IMR-90 (cell line): ENCODE measurements around the gene PLEKHG4. TPM values are rescaled to one million over a fixed set of nuclear protein-coding genes. Genes with fewer than 3 reads are reported as not detected.

ENCODE experiments used
- ATAC-seq: fragments of 200-7000 bp; cut with Tn5 transposase; 2 replicates; pipeline ENCODE4 v1.9.1; 2020; ENCODE audit warnings: low read depth, mild to moderate bottlenecking, moderate library complexity
- BruUV-seq: library from RNA; stranded (reverse); fragments of 400-500 nt; replicated peaks from 2 replicates; lab custom pipeline; 2021; lab: Mats Ljungman, UMichigan
- CTCF ChIA-PET: fragments of 300-600 bp; formaldehyde crosslinking; extraction: SDS; loops from one replicate; lab custom pipeline; 2021; ENCODE audit warnings: antibody characterized with exemption; lab: Yijun Ruan, JAX
- POLR2A ChIA-PET: fragments of 300-600 bp; sonication (Branson Sonifier 250); formaldehyde crosslinking; loops from one replicate; lab custom pipeline; 2022; ENCODE audit warnings: antibody characterized with exemption; ENCODE audit not compliant: unreplicated experiment; lab: Charles Lee
- DNase-seq: peaks from one replicate; pipeline ENCODE4 v3.0.0; 2013
- H2AFZ ChIP-seq: replicated peaks from 2 replicates; pipeline ENCODE3; 2013; ENCODE audit warnings: low read length, mild to moderate bottlenecking; ENCODE audit not compliant: poor library complexity
- H2AK5ac ChIP-seq: 2 replicates; pipeline ENCODE4 v1.6.1; 2013; ENCODE audit warnings: low read depth, low read length, inconsistent platforms
- H2AK9ac ChIP-seq: replicated peaks from 2 replicates; pipeline ENCODE3; 2013; ENCODE audit warnings: mild to moderate bottlenecking, low read depth, low read length, moderate library complexity; ENCODE audit not compliant: poor library complexity
- H2BK120ac ChIP-seq: 2 replicates; pipeline ENCODE4 v1.6.1; 2013; ENCODE audit warnings: low read depth, low read length, inconsistent platforms
- H2BK15ac ChIP-seq: 3 replicates; pipeline ENCODE4 v1.6.1; 2013; ENCODE audit warnings: low read depth, low read length, inconsistent platforms
- H2BK20ac ChIP-seq: 2 replicates; pipeline ENCODE4 v1.6.1; 2013; ENCODE audit warnings: low read depth, mild to moderate bottlenecking, inconsistent platforms, low read length, moderate library complexity
- H2BK5ac ChIP-seq: 2 replicates; pipeline ENCODE4 v1.6.1; 2013; ENCODE audit warnings: mild to moderate bottlenecking, low read depth, low read length, inconsistent platforms; ENCODE audit not compliant: poor library complexity, severe bottlenecking
- H3K14ac ChIP-seq: replicated peaks from 2 replicates; pipeline ENCODE4 v1.6.1; 2013; ENCODE audit warnings: low read depth, low read length, inconsistent platforms
- H3K18ac ChIP-seq: 2 replicates; pipeline ENCODE4 v1.6.1; 2013; ENCODE audit warnings: low read depth, low read length, control low read depth
- H3K23ac ChIP-seq: 2 replicates; pipeline ENCODE4 v1.6.1; 2013; ENCODE audit warnings: low read depth, low read length, inconsistent platforms
- H3K27ac ChIP-seq: 2 replicates; pipeline ENCODE4 v1.5.1; 2013; ENCODE audit warnings: mild to moderate bottlenecking, control low read depth, low read length; ENCODE audit not compliant: insufficient read depth
- H3K27me3 ChIP-seq: 2 replicates; pipeline ENCODE4 v1.6.1; 2013; ENCODE audit warnings: low read length; ENCODE audit not compliant: control insufficient read depth, insufficient read depth
- H3K36me3 ChIP-seq: 2 replicates; pipeline ENCODE4 v1.6.1; 2013; ENCODE audit warnings: low read length, mixed read lengths; ENCODE audit not compliant: control insufficient read depth, insufficient read depth
- H3K4ac ChIP-seq: 2 replicates; pipeline ENCODE4 v1.6.1; 2013; ENCODE audit warnings: low read depth, low read length, inconsistent platforms
- H3K4me1 ChIP-seq: 2 replicates; pipeline ENCODE4 v1.6.1; 2013; ENCODE audit warnings: low read length, mixed read lengths; ENCODE audit not compliant: control insufficient read depth, insufficient read depth
- H3K4me2 ChIP-seq: 2 replicates; pipeline ENCODE4 v1.6.1; 2013; ENCODE audit warnings: low read depth, mild to moderate bottlenecking, control low read depth, low read length, moderate library complexity
- H3K4me3 ChIP-seq: 2 replicates; pipeline ENCODE4 v1.5.1; 2013; ENCODE audit warnings: low read depth, mild to moderate bottlenecking, control low read depth, low read length, moderate library complexity; ENCODE audit not compliant: insufficient read depth
- H3K56ac ChIP-seq: 2 replicates; pipeline ENCODE4 v1.6.1; 2013; ENCODE audit warnings: low read length, inconsistent platforms; ENCODE audit not compliant: insufficient read depth; ENCODE audit errors: extremely low read depth
- H3K79me1 ChIP-seq, 2 experiments: 2 replicates each; pipeline ENCODE4 v1.6.1; 2013; ENCODE audit warnings: low read length in 2 of 2, inconsistent platforms in 1 of 2, low read depth in 1 of 2
- H3K9ac ChIP-seq: 2 replicates; pipeline ENCODE4 v1.6.1; 2013; ENCODE audit warnings: low read depth, low read length, control low read depth
- H3K9me1 ChIP-seq: 2 replicates; pipeline ENCODE4 v1.6.1; 2013; ENCODE audit warnings: low read length, inconsistent platforms; ENCODE audit not compliant: insufficient read depth
- H3K9me3 ChIP-seq: 2 replicates; pipeline ENCODE4 v1.6.1; 2013; ENCODE audit warnings: low read length; ENCODE audit not compliant: control insufficient read depth, insufficient read depth
- H4K20me1 ChIP-seq: 2 replicates; pipeline ENCODE4 v1.6.1; 2013; ENCODE audit warnings: low read length, inconsistent platforms; ENCODE audit not compliant: insufficient read depth
- H4K5ac ChIP-seq: 2 replicates; pipeline ENCODE4 v1.6.1; 2013; ENCODE audit warnings: mild to moderate bottlenecking, low read depth, low read length, control low read depth
- H4K8ac ChIP-seq, 2 experiments: 2 replicates each; pipeline ENCODE4 v1.6.1; 2013; ENCODE audit warnings: low read depth in 2 of 2, low read length in 2 of 2, control low read depth in 1 of 2, inconsistent platforms in 1 of 2
- H4K91ac ChIP-seq: 2 replicates; pipeline ENCODE4 v1.6.1; 2013; ENCODE audit warnings: low read depth, low read length, inconsistent platforms; ENCODE audit not compliant: insufficient read depth
- CEBPB ChIP-seq: IDR thresholded peaks from 2 replicates; pipeline ENCODE4 v1.6.1; 2012; ENCODE audit warnings: low read depth, low read length, improper control_type of control experiment
- CHD1 ChIP-seq: IDR thresholded peaks from 2 replicates; pipeline ENCODE4 v1.6.1; 2012; ENCODE audit warnings: low read depth, low read length, improper control_type of control experiment
- CTCF ChIP-seq: conservative IDR thresholded peaks from 2 replicates; pipeline ENCODE4 v1.5.1; 2012; ENCODE audit warnings: mild to moderate bottlenecking, low read depth, low read length, improper control_type of control experiment
- FOS ChIP-seq: fragments of 150-350 bp; IDR thresholded peaks from 2 replicates; pipeline ENCODE4 v1.6.1; 2016; ENCODE audit warnings: low read depth, low read length
- MAFK ChIP-seq: IDR thresholded peaks from 2 replicates; pipeline ENCODE4 v1.6.1; 2012; ENCODE audit warnings: low read depth, low read length, improper control_type of control experiment
- POLR2A ChIP-seq: IDR thresholded peaks from 2 replicates; pipeline ENCODE4 v1.6.1; 2012; ENCODE audit warnings: mild to moderate bottlenecking, low read depth, low read length
- RAD21 ChIP-seq: IDR thresholded peaks from 2 replicates; pipeline ENCODE4 v1.6.1; 2012; ENCODE audit warnings: low read length, improper control_type of control experiment
- RCOR1 ChIP-seq: IDR thresholded peaks from 2 replicates; pipeline ENCODE4 v1.6.1; 2012; ENCODE audit warnings: mild to moderate bottlenecking, low read length, improper control_type of control experiment; ENCODE audit not compliant: insufficient replicate concordance
- WGBS, 2 experiments: methylation state at CpG; one replicate each; pipeline versions ENCODE4 v1.1.5 to v1.1.7; 2013; ENCODE audit warnings: missing lambda C conversion rate in 2 of 2; ENCODE audit not compliant: insufficient read length in 1 of 2; ENCODE audit errors: extremely low coverage in 2 of 2; 5-methylcytosine and 5-hydroxymethylcytosine counted together
- dilution Hi-C: fragments of 300-500 bp; cut with HindIII; formaldehyde crosslinking; loops from one replicate; pipeline ENCODE4 v1.14.3; 2018; ENCODE audit warnings: low sequenced_read_pairs; ENCODE audit not compliant: unreplicated experiment
- in situ Hi-C: fragments of 300-500 bp; cut with MboI; formaldehyde crosslinking; loops from 3 replicates; pipeline ENCODE4 v1.14.3; 2019; ENCODE audit warnings: low sequenced_read_pairs, inconsistent platforms, mixed read lengths
- intact Hi-C: fragments of 100-400 bp; cut with micrococcal nuclease; formaldehyde crosslinking; loops from 2 replicates; pipeline ENCODE4 v1.10.0; 2022
- polyA plus RNA-seq, 3 experiments: library from polyadenylated mRNA; depleted of rRNA; stranded (reverse); fragments of >200 nt; gene quantifications; 2 replicates each; pipeline ENCODE4 v1.2.3, GENCODE V29; 2012; ENCODE audit warnings: low replicate concordance in 1 of 3
- total RNA-seq: library from RNA; depleted of rRNA; stranded (reverse); fragments of >200 nt; gene quantifications from 2 replicates; pipeline ENCODE4 v1.2.3, GENCODE V29; 2012

Gene PLEKHG4
- total and polyA plus RNA-seq, 2 of the 4 experiments (the other 2 are of a cell fraction) = 14.0 to 50.7 TPM

- H4K5ac ChIP-seq = no peak overlapping the region
- H3K9me3 ChIP-seq = no peaks in the 10 kb centered on the region
- no TSS peak for BruUV-seq
- peak overlapping the region; percentile 18; the same call in 1 of the 2 replicates for H2AK5ac ChIP-seq
- WGBS, 2 experiments = 83% methylated on average over 3 of the region's 4 CpGs; no CpG with 5 or more reads in 1 of the 2 experiments
- H3K9ac ChIP-seq = no peak overlapping the region
- in situ Hi-C loops = loop anchor here (10.0 kb wide), 1 partner anchor 205 kb away; no protein-coding TSS in a partner anchor
- TF ChIP-seq RAD21 (no peak), CTCF (no peak), CHD1 (no peak), POLR2A (no peak), MAFK (no peak), FOS (no peak), RCOR1 (no peak), CEBPB (no peak)
- peaks cover 10% of the 10 kb centered on the region for H3K9me1 ChIP-seq
- H2BK5ac ChIP-seq = no peak overlapping the region
- H4K8ac ChIP-seq = peak overlapping the region; percentile 35 to 83; a peak in 2 of 4 replicates
- H2AK9ac ChIP-seq = peak overlapping the region; percentile 83
- H3K23ac ChIP-seq = peak overlapping the region; percentile 88
- H3K36me3 ChIP-seq = peaks cover 3% of the 10 kb centered on the region
- intact Hi-C loops = no loop called here
- H3K4me3 ChIP-seq = no peak overlapping the region
- H3K27ac ChIP-seq = no peak overlapping the region
- peak overlapping the region; percentile 90 for H2AFZ ChIP-seq
- H3K4me1 ChIP-seq = peaks cover 23% of the 10 kb centered on the region
- no peak overlapping the region for H2BK15ac ChIP-seq
- H2BK20ac ChIP-seq = no peak overlapping the region
- H3K27me3 ChIP-seq = no peaks in the 10 kb centered on the region
- POLR2A ChIA-PET = interaction anchor here (0.7 kb wide), 1 partner anchor 11 kb away, joined by 3 read pairs; no protein-coding TSS in a partner anchor
- H3K4me2 ChIP-seq = peak overlapping the region; percentile 78
- H3K18ac ChIP-seq = no peak overlapping the region
- no peak overlapping the region; the same call in 1 of the 2 replicates for H4K91ac ChIP-seq
- no peak for ATAC-seq
- no peak overlapping the region for H3K56ac ChIP-seq
- H3K79me1 ChIP-seq = peaks cover 3 to 39% of the 10 kb centered on the region in 2 experiments; a peak in 3 of 4 replicates
- H4K20me1 ChIP-seq = no peaks in the 10 kb centered on the region; the same call in 1 of the 2 replicates
- H2BK120ac ChIP-seq = 0 out of 2 replicates have a peak overlapping the region, but pooled peaks have one; percentile 4
- no peak for DNase-seq
- CTCF ChIA-PET = interaction anchor here (1.4 kb wide), 1 partner anchor 11 kb away, joined by 4 read pairs; no protein-coding TSS in a partner anchor
- H3K14ac ChIP-seq = peak overlapping the region; percentile 67
- H3K4ac ChIP-seq = peak overlapping the region; percentile 51; the same call in 1 of the 2 replicates
- dilution Hi-C loops = no loop called here
Observed at GRCh38 chr16:67250045-67250327, 29.3 kb upstream of the PLEKHG4 start.
